Airway epithelial cell (primary cell): ENCODE results near the gene CALHM2. TPM values are rescaled to one million over a fixed set of nuclear protein-coding genes. Genes with fewer than 3 reads are reported as not detected.

Source experiments
- total RNA-seq: library from RNA; depleted of rRNA; stranded (reverse); fragments of >200 nt; gene quantifications from 2 replicates; pipeline ENCODE4 v1.2.3, GENCODE V29; 2015

CALHM2 gene, protein sequence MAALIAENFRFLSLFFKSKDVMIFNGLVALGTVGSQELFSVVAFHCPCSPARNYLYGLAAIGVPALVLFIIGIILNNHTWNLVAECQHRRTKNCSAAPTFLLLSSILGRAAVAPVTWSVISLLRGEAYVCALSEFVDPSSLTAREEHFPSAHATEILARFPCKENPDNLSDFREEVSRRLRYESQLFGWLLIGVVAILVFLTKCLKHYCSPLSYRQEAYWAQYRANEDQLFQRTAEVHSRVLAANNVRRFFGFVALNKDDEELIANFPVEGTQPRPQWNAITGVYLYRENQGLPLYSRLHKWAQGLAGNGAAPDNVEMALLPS
- 0.79 and 1.7 TPM in 2 replicates for total RNA-seq

DNA sequence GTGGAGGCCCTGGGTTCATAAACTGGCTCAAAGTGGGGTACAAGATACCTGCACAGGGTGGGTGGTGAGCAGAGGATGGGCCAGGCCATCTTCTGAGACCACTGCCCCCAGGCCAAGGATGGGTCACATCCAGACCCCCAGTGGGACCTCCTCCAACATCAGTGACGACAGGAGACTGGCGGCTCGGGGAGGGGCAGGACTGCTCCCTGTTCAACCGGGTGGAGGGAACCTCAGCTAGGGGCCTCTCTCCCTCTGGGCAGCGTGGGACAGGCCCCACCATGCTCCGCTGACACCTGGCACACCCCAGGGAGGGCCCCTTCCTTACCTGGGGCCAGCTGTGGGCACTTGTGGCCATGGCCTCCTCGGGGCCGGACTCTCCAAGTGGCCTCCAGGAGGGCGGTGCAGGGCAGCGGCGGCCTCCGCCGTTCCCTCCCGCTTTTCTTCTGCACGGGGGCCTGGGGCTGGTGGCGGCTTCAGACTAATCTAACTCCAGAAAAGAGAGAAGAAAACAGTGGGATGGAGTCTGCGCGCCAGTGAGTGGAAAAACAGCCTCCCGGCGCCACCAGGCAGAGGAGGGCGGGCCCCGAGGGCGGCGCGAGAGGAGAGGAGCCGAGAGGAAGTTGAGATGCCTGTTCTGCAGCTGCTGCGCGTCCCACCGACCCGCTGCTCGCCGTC lies at the start of gene CALHM2:
TSS of gene CALHM2 (minus strand) at position 540 of the 675 bp plus-strand sequence. CDS start 2,429 bp downstream, outside the sequence.

DNA sequence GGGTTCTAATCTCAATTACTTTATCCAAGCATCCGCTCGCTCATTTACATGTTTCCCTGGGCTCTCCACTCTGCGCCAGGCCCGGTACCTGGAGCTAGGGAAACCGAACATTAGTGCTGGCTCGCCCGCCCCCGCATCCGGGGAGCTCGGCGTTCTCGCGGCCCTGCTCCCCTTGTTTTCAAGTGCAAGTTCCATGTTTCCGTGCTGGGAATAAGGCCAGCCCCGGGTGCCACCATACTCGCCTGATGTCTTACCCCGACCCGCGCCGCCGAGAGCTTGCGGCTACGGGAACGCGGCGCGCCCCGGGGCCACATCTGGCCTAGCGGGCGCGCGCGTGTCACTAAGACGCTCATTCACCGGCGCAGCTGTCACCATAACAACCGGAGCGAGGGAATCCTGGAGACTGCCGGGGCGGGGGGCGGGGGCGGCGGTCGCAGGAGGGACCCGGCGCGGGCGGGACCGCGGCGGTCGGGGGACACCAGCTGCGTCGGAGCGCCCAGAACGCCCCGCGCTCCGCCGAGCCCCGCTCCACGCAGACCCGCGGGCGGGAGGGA lies 41.3 kb upstream of the CALHM2 start, which contains the start of gene NEURL1:
TSS of gene NEURL1 (plus strand) at position 344 of the 554 bp plus-strand sequence. CDS start 683 bp downstream, outside the sequence.

DNA sequence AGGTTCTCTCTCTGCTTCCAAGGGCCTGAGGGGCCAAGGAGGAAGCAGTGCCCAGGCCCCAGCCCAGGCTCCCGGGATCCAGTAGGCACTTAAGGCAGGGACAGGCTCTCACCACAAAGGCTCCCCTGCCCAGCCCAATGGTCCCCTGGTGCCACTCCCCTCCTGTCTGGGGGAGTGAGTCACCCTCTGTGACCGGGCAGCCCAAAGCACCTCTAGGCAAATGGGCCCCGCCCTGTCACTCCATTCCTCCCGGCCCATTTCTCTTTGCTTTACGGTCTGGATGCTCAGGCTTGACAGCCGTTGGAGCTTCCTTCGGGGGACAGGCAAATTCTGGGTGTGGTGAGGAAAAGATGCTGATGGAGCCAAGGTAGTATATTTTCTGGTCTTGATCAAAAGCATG lies 27.0 kb upstream of the CALHM2 start, which contains the start of gene CALHM3:
TSS of gene CALHM3 (minus strand) at position 106 of the 400 bp plus-strand sequence. CDS start 208 bp downstream, outside the sequence.

DNA sequence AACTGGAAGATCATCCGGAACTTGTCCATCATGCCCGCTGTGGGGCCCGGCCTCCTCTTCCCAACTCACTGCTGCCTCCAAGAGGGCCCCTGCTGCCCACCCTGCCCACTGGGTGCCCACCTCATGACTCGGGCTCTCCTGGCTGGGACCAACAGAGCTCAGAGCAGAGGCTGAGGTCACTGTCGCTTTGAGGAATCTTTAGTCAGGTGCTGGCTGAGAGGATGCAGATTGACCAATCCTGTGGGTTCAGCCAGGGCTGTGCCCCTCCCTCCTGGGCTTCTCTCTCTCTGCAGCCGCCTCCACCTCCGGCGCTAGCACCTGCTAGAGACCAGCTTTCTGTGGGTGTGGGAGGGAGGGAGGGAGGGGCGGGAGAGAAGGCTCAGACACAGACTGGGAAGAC lies 6.5 kb upstream of the CALHM2 start, which contains the start of gene CALHM1:
TSS of gene CALHM1 (minus strand) at position 181 of the 400 bp plus-strand sequence. CDS start at position 32, 149 bp downstream.

Other genes starting within 250 kb of the CALHM2 start
- gene RPEL1, start 206.5 kb downstream of the CALHM2 start, total RNA-seq, result not detected in 2 replicates
- gene INA, start 175.2 kb downstream of the CALHM2 start, total RNA-seq, result 2.4 and 3.7 TPM in 2 replicates
- gene PCGF6, start 101.2 kb downstream of the CALHM2 start, total RNA-seq, result 10.9 and 11.8 TPM in 2 replicates
- 5.5 and 5.6 TPM in 2 replicates for gene TAF5, start 84.4 kb downstream of the CALHM2 start, total RNA-seq
- gene ATP5MK, start 55.9 kb downstream of the CALHM2 start, total RNA-seq, result 356 and 617 TPM in 2 replicates
- 29.4 and 39.4 TPM in 2 replicates for gene PDCD11, start 55.7 kb downstream of the CALHM2 start, total RNA-seq
- gene CALHM1, start 6.5 kb upstream of the CALHM2 start, total RNA-seq, result not detected in 2 replicates
- not detected in 2 replicates for gene CALHM3, start 26.9 kb upstream of the CALHM2 start, total RNA-seq
- gene NEURL1, start 41.3 kb upstream of the CALHM2 start, total RNA-seq, result 0.23 and 0.35 TPM in 2 replicates